ENCODE measurements around the gene ETNK1.

ETNK1 gene

DNA sequence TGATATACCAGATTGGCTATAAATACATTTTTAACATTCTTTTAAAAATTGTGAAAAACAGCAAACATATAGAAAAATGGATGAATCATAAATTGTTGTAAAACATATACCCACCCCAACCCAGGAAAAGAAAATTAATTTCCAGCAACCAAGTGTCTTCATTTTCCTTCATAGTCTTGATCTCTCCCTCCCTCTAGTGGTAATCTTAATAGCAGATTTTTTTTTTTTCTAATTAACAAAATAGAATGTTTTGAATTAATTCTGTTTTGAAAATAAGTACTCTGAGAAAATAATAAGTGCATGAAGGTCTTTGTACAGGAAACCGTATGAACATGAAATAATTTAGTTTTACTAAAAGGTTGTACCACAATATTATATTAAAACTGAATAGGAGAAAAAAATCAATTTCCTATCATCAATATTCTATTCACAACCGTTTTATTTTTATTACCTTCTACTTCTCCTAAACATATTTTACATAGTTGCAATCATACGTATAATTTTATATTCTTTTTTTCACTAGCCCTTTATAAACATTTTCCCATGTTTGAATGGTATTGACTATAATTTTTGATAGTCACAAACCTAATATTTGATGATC is 7.0 kb downstream of the ETNK1 start:
- DNase-seq = no peak

DNA sequence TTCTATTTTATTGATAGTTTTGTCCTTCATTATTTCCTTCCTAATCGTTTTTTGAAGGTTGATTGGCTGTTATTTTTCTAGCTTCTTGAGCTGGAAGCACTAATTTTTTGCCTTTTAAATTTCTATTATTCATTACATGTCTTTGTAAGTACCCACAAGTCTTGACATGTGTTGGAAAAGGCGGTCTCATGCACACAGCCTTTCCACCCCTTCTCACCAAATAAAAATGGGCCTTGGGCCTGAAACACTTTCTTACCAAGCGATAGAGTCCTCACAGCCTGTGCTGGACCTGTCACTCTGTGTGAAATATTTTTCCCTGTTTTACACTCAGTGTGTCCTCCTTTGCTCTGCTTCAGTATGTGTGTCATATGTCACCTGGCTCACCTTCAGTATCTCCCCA is 9.9 kb downstream of the ETNK1 start:
- no peak for DNase-seq

DNA sequence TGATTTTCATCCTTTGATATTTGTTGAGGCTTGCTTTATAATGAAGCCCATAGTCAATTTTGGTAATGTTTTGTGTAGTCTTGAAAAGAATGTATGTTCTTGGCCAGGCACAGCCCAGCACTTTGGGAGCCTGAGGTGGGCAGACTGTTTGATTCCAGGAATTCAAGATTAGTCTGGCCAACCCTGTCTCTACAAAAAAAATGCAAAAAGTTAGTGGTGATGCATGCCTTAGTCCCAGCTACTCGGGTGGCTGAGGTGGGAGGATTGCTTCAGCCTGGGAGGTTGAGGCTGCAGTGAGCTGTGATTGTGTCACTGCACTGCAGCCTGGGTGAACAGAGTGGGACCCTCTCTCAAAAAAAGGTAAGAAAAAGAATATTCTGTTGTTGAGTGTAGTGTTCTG is 10.8 kb downstream of the ETNK1 start:
- no peak for DNase-seq

DNA sequence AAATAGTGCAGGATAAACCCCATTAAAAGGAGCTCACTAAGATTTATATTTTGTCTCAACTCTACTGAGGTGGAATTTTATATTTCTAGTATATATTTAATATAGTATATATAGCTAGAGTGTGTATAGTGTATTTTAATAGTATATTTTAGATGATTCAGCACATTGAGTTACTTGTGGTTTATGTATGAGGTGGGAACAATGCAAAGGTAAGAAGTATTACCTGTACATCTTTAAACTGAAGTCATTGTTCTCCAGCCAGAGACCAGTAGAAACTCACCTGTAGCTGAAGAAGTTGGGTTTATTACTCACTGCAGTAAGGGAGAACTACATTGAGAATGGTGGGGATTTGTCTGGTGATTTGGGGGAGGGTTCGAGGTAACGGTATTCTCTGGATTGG is 15.9 kb downstream of the ETNK1 start:
- no peak for DNase-seq

DNA sequence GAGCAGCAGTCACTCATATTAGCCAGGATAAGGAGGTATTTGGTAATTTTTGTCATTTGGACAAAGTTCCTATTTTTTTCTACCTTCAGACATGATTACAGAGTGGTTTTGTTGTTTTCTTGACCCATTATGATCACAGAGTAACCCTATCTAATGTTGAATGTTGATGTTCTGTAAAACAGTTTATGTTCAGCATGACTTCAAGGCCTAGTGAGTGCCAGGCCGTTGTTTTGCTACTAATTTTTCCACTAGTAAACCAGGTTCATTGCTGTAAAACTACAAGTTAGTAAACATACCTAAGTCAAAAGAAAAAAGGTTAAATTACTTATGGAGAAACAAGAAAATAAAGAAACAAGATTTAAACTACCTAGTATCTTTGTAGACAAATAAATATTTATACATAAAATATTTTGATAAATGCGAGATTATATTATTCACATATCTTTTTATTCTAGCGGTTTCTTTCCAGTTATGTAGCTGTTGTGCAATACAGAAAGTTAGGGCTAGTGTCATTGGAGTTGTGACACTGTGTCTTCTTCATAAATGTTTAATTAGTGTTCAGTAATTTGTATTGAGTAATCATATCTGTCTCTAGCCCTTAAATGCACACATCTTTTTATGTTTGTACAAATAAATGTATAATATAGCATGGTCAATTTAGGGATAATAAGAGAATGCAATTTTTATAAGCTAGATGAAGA is 16.5 kb downstream of the ETNK1 start:
- DNase-seq = no peak

DNA sequence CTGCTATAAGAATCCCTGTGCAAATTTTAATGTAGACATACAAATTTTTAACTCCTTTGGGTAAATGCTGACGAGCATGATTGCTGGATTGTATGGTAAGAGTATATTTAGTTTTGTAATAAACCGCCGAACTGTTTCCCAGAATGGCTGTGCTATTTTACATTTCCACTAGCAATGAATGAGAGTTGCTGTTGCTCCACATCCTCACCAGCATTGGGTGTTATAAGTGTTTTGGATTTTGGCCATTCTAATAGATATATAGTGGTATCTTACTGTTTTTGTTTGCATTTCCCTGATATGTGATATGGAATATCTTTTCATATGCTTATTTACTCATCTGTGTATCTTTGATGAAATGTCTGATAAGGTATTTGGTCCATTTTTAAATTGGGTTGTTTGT is 23.7 kb downstream of the ETNK1 start:
- DNase-seq = no peak

DNA sequence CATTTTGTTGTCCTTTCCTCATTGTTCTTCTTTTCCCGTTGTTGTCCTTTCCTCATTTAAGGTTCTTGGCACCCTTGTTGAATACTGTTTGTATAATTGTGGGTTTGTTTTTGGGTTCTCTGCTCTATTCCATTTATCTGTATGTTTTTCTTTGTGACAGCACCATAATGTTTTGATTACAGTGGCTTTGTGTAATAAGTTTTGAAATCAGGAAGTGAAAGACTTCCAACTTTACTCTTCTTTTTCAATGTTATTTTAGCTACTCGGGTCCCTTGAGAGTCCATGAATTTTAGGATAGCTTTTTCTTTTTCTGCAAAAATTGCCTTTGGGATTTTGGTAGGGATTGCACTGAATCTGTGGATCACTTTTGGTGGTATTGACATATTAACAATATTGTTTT is 28.1 kb downstream of the ETNK1 start:
- no peak for DNase-seq

DNA sequence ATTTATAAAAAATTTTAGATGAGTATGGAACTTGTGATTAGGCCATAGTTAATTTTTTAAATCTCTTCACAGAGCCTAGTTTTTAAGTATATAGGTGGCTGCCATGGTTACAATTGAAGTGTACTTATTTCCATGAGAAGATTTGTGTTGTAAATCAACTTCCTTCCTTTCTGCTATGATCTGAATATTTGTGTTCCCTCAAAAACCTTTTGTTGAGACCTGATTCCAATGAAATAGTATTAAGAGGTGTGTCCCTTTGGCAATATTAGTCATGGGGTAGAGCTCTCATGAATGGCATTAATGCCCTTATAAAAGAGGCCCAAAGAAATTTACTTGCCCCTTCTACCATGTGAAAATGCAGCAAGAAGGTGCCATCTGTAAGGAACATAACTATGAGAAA is 28.8 kb downstream of the ETNK1 start:
- DNase-seq = no peak

DNA sequence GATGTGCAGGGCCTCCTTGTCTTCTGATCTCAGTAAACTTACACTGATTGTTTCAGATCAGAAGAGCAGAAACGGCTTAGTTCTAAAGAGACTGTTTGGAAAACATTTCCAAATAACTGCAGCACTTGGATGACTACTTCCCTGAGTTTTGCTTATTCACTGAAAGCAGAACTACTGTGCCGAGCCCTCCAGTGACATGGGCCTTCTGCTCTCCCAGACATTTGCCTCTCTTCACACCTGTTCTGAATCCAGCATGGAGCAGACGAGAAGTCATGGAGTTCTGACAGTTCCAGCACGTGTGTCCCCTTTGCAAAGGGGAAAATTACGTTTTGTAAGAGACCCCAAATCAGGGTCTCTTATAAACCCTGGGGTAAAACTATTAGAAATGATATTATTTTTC is 31.4 kb downstream of the ETNK1 start:
- no peak for DNase-seq

DNA sequence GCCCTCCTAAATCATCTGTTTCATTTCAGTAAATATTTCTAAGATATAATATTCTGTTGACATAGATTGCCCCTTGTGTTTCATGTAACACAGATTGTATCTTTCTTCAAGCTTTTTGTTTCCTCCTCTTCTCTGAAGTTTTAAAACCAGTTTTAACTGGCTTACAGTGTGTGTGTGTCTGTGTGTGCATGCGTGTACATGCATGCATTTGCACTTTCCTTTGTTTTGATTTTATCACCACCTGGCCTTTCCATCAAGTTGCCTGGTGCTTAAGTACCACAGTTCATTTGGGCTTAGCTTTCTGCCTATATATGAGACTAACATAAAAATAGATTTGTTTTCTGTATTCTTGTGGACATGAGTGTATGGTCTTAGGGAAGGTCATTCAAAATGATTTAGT is 31.9 kb downstream of the ETNK1 start:
- DNase-seq = no peak

DNA sequence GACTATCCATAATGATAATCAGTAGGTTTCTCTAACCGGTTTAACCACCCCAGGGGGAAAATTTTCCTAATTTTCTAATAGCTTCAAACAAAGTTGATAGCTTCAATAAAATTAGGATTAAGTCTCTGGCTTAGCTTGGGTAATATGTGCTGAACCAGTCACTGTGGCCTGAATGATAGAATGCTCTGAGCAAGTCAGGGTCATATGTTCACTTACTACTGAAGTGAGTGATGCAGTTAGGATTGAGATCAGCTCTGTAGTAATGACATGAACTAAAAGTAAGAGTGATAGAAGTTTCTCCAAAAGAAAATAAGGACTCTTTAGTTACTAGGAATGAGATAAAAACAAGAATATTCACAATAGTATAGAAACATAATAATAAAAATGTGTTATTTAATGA is 32.6 kb downstream of the ETNK1 start:
- DNase-seq = no peak

DNA sequence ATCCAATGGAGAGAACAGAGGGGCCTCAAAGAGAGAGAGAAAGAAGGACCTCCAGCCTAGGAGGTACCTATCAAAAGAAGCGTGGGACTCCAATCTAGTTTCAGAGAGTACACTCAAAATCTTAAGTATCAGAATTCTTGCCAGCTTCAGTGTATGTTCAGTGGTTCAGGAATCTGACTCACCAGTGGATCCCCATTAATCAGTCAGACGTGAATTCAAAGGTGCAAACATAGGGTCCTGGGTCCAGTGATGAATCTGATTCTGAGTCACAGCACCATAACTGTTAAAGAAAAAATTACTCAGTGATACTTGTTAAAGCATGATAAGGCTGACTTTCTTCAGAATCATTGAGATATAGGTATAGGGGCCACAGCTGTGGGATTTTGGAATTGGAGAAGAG is 33.2 kb downstream of the ETNK1 start:
- DNase-seq = no peak

DNA sequence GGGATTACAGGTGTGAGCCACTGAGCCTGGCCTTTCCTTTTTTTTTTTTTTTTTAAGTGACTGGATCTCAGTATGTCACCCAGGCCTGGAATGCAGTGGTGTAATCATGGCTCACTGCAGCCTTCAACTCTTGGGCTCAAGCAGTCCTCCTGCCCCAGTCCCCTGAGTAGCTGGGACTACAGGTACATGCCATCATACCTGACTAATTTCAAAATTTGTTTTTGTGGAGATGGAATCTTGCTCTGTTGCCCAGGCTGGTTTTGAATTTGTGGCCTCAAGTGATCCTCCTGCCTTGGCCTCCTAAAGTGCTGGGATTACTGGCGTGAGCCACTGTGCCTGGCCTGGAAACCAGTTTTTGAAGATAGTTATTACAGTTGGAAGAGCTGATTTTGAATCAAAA is 37.4 kb downstream of the ETNK1 start:
- no peak for DNase-seq

DNA sequence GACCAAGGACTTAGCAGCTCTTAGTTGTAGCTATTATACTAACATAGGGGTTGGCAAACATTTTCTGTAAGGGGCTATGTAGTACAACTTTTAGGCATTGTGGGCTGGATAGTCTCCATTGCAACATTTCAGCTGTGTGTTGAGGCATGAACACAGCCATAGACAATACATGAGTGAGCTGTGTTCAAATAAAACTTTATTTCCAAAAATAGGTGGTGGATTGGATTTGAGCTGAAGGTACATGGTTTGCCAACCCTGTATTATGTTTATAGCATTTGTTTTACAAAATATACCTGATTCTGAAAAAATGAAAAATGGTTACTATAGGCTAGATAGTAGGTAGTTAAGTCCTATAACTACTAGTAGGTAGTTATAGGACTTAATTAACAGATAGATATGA is 40.5 kb downstream of the ETNK1 start:
- no peak for DNase-seq

DNA sequence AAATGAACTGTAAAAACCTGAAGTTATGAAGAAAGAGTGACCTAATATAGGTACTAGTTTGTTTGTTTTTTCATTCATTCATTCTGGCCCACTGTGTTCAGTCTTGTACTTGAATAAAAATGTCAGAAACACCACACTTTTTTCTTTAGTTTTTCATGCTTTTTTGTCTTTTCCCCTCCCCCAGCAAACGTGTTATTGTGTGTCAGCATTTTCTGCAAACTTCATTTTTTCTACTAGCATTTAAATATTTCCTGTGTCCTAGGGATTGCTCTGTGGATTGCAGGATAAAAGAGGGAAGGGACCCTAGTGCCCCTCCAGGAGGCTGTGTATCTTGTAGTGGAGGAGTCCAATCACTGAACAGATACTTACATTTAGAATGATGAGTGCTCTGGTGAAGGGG is 42.2 kb downstream of the ETNK1 start:
- DNase-seq = no peak

DNA sequence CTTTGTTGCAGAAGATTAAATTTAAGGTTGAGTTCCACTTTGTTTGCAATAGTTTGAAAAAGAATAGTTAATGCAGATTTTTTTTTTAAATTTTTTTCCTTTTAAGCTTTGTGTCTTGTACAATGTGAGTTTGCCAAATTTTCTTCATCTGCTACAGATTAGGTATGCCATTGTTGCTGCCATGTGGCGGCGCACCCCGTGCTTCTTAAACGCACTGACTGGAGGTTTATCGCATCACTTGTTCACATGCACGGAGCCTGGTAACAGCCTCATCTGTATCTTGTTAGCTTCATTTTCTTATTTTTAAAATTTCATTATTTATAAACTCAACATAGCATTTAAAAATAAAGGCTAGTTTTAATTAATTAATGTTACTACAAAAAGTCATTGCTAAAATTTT is 43.5 kb downstream of the ETNK1 start:
- DNase-seq = no peak

DNA sequence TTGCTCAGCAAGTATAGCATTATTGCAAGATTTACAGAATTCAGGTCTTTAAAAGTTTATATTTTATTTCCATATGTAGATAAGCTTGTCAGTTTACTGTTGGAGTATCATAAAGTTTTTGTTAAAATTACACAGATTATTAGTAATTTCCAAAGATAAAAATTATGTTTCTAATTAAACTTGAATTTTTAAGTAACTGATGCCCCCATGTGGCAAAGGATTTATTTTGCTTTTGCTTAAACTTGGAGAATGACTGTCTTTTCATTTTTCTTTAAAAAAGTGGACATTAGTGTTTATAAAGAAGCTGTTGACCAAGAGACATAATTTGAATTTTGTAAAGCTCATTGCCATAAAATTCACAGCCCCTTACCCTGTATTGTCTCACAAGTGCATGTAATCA is 45.8 kb downstream of the ETNK1 start:
- DNase-seq = no peak

DNA sequence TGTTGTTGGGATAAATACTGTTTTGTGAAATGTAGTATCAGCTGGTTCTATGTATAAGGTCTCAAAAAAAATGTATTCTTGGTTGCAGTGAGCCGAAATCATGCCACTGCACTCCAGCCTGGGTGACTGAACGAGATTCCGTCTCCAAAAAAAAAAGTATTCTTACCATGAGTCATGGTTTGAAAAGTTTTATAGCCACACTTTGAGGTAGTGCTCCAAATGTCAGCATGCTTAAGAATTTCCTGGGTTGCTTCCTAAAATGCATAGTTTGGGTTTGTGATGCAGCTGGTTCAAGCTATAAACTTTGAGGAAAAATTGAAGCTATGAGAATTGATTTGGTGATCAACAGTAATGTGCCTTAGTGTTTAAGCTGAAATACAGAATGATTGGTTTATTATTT is 48.0 kb downstream of the ETNK1 start:
- DNase-seq = no peak

DNA sequence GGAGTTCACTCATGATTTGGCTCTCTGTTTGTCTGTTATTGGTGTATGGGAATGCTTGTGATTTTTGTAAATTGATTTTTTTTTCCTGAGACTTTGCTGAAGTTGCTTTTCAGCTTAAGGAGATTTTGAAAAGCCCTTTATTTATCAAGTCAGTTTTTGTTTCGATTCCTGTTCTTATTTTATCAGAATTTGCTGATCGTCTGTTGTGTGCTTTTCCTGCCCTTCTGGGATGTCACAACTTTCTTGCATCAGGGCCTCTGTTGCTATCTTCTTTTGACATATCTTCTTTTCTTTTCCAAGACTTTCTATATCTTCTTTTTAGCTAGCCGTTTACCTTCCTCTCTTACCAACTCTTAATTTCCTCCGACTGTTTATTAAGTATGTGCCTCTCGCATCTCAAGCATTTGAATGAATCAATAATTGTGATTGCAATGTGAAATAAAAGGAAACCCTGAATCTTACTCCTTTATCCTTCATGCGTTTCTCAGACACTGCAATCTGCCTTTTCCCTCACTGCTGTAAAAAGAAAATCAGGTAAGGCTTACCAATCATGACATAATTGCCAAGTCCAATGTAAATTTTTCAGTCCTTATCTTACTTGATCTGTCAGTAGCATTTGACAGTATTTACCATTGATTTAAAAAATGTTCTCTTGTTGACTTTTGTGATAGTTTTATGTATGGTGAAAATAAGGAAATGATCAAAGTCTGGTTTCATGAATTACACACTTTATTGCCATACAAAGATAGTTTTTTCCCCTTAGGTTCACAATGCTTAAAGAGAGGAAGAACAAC is 53.0 kb downstream of the ETNK1 start:
- no peak for DNase-seq

DNA sequence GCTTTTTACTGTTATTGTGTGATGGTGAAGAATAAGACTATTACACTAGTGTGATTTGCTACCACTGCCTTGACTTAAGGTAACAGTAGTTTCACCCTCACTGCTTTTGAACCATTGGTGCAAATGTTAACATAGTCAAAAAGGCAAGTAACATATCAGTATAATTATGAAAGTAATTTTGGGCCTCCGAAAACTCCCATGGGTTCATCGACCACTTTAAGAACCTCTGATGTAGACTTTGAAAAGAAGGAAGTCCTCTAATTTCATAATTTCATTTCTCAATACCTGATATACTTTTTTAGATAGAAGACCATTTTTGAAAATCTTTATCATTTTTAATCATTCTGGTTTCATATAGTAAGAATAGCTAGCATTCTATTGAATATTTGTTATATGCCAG is 57.7 kb downstream of the ETNK1 start:
- DNase-seq = no peak

DNA sequence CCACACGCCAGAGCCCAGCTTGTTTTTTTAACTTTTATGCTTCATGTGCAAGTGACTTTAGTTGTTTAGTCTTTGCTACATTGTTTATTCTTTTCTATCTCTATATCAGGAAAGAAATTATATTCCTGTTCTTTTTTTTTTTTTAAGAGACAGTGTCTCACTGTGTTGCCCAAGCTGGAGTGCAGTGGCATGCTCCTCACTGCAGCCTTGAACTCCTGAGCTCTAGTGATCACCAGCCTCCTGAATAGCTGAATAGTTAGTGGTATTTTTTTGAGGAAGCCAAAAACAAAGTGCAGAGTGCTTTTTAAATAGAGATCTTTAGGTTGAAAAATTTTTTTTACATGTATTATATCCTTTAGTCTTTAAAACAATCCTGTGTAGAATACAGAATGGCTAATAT is 58.2 kb downstream of the ETNK1 start:
- no peak for DNase-seq

DNA sequence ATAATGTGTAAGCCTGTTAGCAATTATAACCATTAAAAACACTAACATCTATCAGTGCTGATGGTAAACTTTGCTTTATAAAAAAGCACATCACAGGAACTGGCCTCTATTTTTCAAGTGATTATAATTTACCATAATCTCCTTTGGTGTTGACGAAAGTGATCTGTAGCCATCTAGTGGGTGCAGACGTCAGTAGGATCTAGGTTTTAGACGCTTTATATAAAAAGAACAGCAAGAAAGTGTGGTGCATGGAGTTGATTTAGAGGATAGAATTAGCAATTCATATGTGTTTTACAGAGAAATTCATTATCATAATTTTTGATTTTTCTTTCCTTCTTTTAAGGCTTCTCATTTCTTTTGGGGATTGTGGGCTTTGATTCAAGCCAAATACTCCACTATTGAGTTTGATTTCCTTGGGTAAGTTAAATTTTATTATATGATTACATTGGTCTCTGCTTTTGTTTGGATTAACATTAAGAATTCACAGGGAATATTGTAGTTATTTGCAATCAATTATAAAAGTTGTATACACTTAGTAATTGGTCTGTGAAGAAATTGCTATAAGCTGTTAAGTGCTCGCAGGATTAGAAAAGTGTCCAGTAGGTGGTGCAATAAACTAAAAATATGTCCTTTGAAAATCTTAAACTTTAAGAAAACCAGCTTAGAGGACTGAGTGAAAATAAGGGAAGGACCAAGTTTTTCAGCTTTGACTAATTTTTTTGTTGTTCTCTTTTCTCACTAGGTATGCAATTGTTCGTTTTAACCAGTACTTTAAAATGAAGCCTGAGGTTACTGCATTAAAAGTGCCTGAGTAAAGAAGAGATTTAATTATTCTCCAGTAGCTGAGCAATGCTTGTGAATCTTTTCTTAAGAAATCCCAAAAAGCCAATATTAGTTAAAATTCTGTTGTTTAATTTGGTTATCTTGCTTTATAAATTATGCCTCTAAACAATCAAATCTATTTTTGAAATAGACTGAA is 59.5 kb downstream of the ETNK1 start:
- DNase-seq = peak in 1 of 58 donors; percentile 49
